Measurements from ENCODE around the gene GTPBP4. TPM values are rescaled to one million over a fixed set of nuclear protein-coding genes. Genes with fewer than 3 reads are reported as not detected.
A peak's percentile ranks its signal among the peaks of the same experiment; 100 is the strongest.

Gene GTPBP4
- total and polyA plus RNA-seq, 2 experiments from 2014 or later, result 42.1 to 49.7 TPM

- Histone ChIP-seq H3K9me3 (ENCODE audit: low read depth) (no peaks in the 10 kb centered on the region), H3K4me1 (ENCODE audit: low read depth) (peaks cover 7% of the 10 kb centered on the region), H3K27ac (no peak overlapping the region), H3K36me3 (no peaks in the 10 kb centered on the region), H3K27me3 (no peaks in the 10 kb centered on the region), H3K4me3 (no peak overlapping the region)
- no peak for DNase-seq (ENCODE audit: low read depth in 1 of 2, low spot score in 1 of 2)
- TF ChIP-seq CTCF (IDR thresholded peaks at IDR 0.05; ENCODE audit: low read depth, low read length), result no peak
These were observed 7.7 kb upstream of the GTPBP4 start for GRCh38 chr10:980468-981093.

- no peaks in the 10 kb centered on the region for H3K27me3 ChIP-seq
- H3K9me3 ChIP-seq (ENCODE audit: low read depth), result no peaks in the 10 kb centered on the region
- no peaks in the 10 kb centered on the region for H3K36me3 ChIP-seq
- DNase-seq (ENCODE audit: low read depth in 1 of 2, low spot score in 1 of 2), result no peak
- no peak overlapping the region for H3K4me3 ChIP-seq
- TF ChIP-seq CTCF (IDR thresholded peaks at IDR 0.05; ENCODE audit: low read depth, low read length), result no peak
- H3K27ac ChIP-seq, result no peak overlapping the region
- H3K4me1 ChIP-seq (ENCODE audit: low read depth), result peaks cover 7% of the 10 kb centered on the region
These were observed 4.8 kb upstream of the GTPBP4 start for GRCh38 chr10:983401-983800.

- no peaks in the 10 kb centered on the region for H3K9me3 ChIP-seq (ENCODE audit: low read depth)
- H3K27me3 ChIP-seq, result no peaks in the 10 kb centered on the region
- TF ChIP-seq CTCF (IDR thresholded peaks at IDR 0.05; ENCODE audit: low read depth, low read length), result no peak
- DNase-seq (ENCODE audit: low read depth in 1 of 2, low spot score in 1 of 2), result no peak
- H3K4me1 ChIP-seq (ENCODE audit: low read depth), result peaks cover 9% of the 10 kb centered on the region
- no peak overlapping the region for H3K4me3 ChIP-seq
- H3K27ac ChIP-seq, result peak overlapping the region; percentile 49
- H3K36me3 ChIP-seq, result no peaks in the 10 kb centered on the region
These were observed 4.1 kb upstream of the GTPBP4 start for GRCh38 chr10:983971-984655.

GRCh38 chr10:985361-985760, 2.9 kb upstream of the GTPBP4 start:
- Histone ChIP-seq H3K4me3 (no peak overlapping the region), H3K36me3 (no peaks in the 10 kb centered on the region), H3K9me3 (ENCODE audit: low read depth) (no peaks in the 10 kb centered on the region), H3K4me1 (ENCODE audit: low read depth) (peaks cover 10% of the 10 kb centered on the region), H3K27ac (no peak overlapping the region), H3K27me3 (no peaks in the 10 kb centered on the region)
- no peak for TF ChIP-seq CTCF (IDR thresholded peaks at IDR 0.05; ENCODE audit: low read depth, low read length)
- no peak for DNase-seq (ENCODE audit: low read depth in 1 of 2, low spot score in 1 of 2)

- no peak overlapping the region for H3K27ac ChIP-seq
- H3K9me3 ChIP-seq (ENCODE audit: low read depth), result no peaks in the 10 kb centered on the region
- H3K4me1 ChIP-seq (ENCODE audit: low read depth), result peaks cover 10% of the 10 kb centered on the region
- no peaks in the 10 kb centered on the region for H3K36me3 ChIP-seq
- no peaks in the 10 kb centered on the region for H3K27me3 ChIP-seq
- DNase-seq (ENCODE audit: low read depth in 1 of 2, low spot score in 1 of 2), result peak in 1 of 2 donors; percentile 51
- no peak overlapping the region for H3K4me3 ChIP-seq
- TF ChIP-seq CTCF (IDR thresholded peaks at IDR 0.05; ENCODE audit: low read depth, low read length), result no peak
These were observed 2.0 kb upstream of the GTPBP4 start for GRCh38 chr10:986137-986825.

All from cardiac muscle cell (in vitro differentiated cells and primary cell).